Endodermal cell (in vitro differentiated cells): ENCODE measurements around the gene CNOT4. TPM values are rescaled to one million over a fixed set of nuclear protein-coding genes. Genes with fewer than 3 reads are reported as not detected.

ENCODE experiments used
- DNase-seq: peaks from one replicate; pipeline ENCODE4 v3.0.0-alpha.2; 2017
- H3K27ac ChIP-seq: 2 replicates; pipeline ENCODE4 v1.5.1; 2013; ENCODE audit warnings: mild to moderate bottlenecking, low read depth, low read length, moderate library complexity
- H3K27me3 ChIP-seq: 2 replicates; pipeline ENCODE4 v1.6.1; 2013; ENCODE audit warnings: mild to moderate bottlenecking, low read length, moderate library complexity; ENCODE audit not compliant: insufficient read depth, control insufficient read depth, poor library complexity, severe bottlenecking
- H3K36me3 ChIP-seq: 2 replicates; pipeline ENCODE4 v1.7.0; 2013; ENCODE audit warnings: mild to moderate bottlenecking, low read length, moderate library complexity; ENCODE audit not compliant: control insufficient read depth, insufficient read depth
- H3K4me1 ChIP-seq: one replicate; pipeline ENCODE4 v1.7.0; 2013; ENCODE audit warnings: low read length; ENCODE audit not compliant: control insufficient read depth, insufficient read depth
- H3K4me3 ChIP-seq: 2 replicates; pipeline ENCODE4 v1.5.1; 2013; ENCODE audit warnings: mild to moderate bottlenecking, low read length, moderate library complexity
- H3K9ac ChIP-seq: 2 replicates; pipeline ENCODE4 v1.6.1; 2013; ENCODE audit warnings: mild to moderate bottlenecking, low read length, moderate library complexity; ENCODE audit not compliant: poor library complexity, severe bottlenecking; ENCODE audit errors: extremely low read depth
- H3K9me3 ChIP-seq: 2 replicates; pipeline ENCODE4 v1.6.1; 2013; ENCODE audit warnings: mild to moderate bottlenecking, low read length, moderate library complexity; ENCODE audit not compliant: control insufficient read depth
- H3K27ac Mint-ChIP-seq: 2 replicates; pipeline ENCODE4 v1.8.0; 2020; ENCODE audit warnings: mixed read lengths
- H3K27me3 Mint-ChIP-seq: 2 replicates; pipeline ENCODE4 v1.8.0; 2021; ENCODE audit warnings: mild to moderate bottlenecking, mixed read lengths; ENCODE audit not compliant: insufficient read depth
- H3K36me3 Mint-ChIP-seq: 2 replicates; pipeline ENCODE4 v1.8.0; 2020; ENCODE audit warnings: low read depth, mixed read lengths
- H3K4me1 Mint-ChIP-seq: 2 replicates; pipeline ENCODE4 v1.8.0; 2020; ENCODE audit warnings: mixed read lengths
- H3K4me3 Mint-ChIP-seq: 2 replicates; pipeline ENCODE4 v1.8.0; 2020; ENCODE audit warnings: mild to moderate bottlenecking, moderate library complexity, mixed read lengths
- H3K9me3 Mint-ChIP-seq: 2 replicates; pipeline ENCODE4 v1.8.0; 2020; ENCODE audit warnings: mild to moderate bottlenecking, mixed read lengths
- WGBS, 2 experiments: methylation state at CpG; one replicate each; pipeline versions ENCODE4 v1.1.5 to v1.1.7; 2013; ENCODE audit warnings: missing lambda C conversion rate in 2 of 2, mixed read lengths in 1 of 2; ENCODE audit not compliant: insufficient coverage in 1 of 2, insufficient read length in 1 of 2; 5-methylcytosine and 5-hydroxymethylcytosine counted together
- total RNA-seq, 2 donors: library from RNA; stranded (reverse); fragmentation: NEBNext Ultra II Directional in 1 of 2; extraction: Animal tissue kit (Norgen Biotek cat#: 25700) in 1 of 2; gene quantifications; 2 replicates in 1 of 2; 3 replicates in 1 of 2; pipeline ENCODE4 v1.2.1, GENCODE V29; 2021
- TF ChIP-seq, protein P1 (sequence below): fragments of 200-600 bp; sonication (generic); conservative IDR thresholded peaks from 2 replicates; pipeline ENCODE4 v1.5.0; 2021; ENCODE audit warnings: antibody characterized with exemption, mild to moderate bottlenecking

The CNOT4 gene
- total RNA-seq, 2 donors from 2014 or later: 22.7 to 23.8 TPM

DNA sequence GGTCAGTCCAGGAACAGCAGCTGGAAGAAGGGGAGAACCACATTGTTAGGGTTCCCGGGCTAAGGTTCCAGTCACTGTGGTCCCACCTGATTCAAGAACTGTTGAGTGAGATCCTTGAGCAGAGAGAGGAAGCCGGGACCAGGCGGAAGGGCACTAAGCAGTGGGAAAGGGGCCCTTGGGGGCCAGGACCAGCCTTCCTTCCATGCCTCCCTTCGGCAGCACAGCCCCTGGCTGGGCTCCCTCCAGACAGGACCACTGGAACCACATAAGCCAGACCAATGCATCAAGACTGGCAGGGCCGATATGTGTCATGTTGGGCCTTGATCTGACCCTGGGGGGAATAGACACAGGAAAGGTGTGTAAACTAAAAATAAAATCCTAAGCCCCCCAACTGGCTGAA lies 172.4 kb downstream of the CNOT4 start:
- TF ChIP-seq, protein P1, sequence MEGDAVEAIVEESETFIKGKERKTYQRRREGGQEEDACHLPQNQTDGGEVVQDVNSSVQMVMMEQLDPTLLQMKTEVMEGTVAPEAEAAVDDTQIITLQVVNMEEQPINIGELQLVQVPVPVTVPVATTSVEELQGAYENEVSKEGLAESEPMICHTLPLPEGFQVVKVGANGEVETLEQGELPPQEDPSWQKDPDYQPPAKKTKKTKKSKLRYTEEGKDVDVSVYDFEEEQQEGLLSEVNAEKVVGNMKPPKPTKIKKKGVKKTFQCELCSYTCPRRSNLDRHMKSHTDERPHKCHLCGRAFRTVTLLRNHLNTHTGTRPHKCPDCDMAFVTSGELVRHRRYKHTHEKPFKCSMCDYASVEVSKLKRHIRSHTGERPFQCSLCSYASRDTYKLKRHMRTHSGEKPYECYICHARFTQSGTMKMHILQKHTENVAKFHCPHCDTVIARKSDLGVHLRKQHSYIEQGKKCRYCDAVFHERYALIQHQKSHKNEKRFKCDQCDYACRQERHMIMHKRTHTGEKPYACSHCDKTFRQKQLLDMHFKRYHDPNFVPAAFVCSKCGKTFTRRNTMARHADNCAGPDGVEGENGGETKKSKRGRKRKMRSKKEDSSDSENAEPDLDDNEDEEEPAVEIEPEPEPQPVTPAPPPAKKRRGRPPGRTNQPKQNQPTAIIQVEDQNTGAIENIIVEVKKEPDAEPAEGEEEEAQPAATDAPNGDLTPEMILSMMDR: no peak
- peaks cover 4% of the 10 kb centered on the region for H3K4me1 Mint-ChIP-seq
- DNase-seq: no peak
- Histone ChIP-seq H3K9ac (no peak overlapping the region), H3K27ac (no peak overlapping the region), H3K4me1 (no peaks in the 10 kb centered on the region), H3K36me3 (no peaks in the 10 kb centered on the region), H3K4me3 (no peak overlapping the region), H3K27me3 (no peaks in the 10 kb centered on the region), H3K9me3 (no peaks in the 10 kb centered on the region)
- no peaks in the 10 kb centered on the region for H3K36me3 Mint-ChIP-seq
- no peak overlapping the region for H3K4me3 Mint-ChIP-seq
- no peaks in the 10 kb centered on the region for H3K27me3 Mint-ChIP-seq
- H3K27ac Mint-ChIP-seq: no peak overlapping the region
- no peaks in the 10 kb centered on the region for H3K9me3 Mint-ChIP-seq
- WGBS, 2 experiments: 88 to 100% methylated on average over 2 to 5 of the region's 5 CpGs

DNA sequence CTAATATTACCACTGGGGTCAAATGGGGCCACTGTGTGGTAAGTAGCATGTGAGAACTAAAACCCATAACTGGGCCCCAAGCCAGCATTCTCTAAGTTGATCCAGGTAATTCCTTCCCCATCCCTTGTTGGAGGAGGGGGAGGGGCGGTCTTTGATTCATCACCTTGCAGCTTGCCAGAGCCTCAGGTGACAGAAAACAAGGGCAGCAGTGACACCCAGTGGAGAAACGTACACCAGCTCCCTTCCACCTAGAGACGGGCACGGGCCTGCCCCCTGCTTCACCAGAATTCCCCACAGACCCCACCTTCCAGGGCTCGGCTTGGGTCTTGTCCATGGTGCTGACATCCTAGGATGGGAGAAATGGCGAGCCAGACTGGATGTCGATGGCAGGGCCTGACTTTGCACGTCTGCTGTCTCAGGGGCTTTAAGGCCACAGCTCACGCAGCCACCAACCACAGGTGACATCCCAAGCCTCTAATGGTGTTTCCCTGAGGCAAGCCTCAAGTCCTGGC lies 174.2 kb downstream of the CNOT4 start:
- Histone ChIP-seq H3K27me3 (no peaks in the 10 kb centered on the region), H3K36me3 (no peaks in the 10 kb centered on the region), H3K9ac (no peak overlapping the region), H3K9me3 (no peaks in the 10 kb centered on the region), H3K4me3 (no peak overlapping the region), H3K4me1 (no peaks in the 10 kb centered on the region), H3K27ac (no peak overlapping the region)
- no peaks in the 10 kb centered on the region for H3K36me3 Mint-ChIP-seq
- no peak overlapping the region for H3K27ac Mint-ChIP-seq
- TF ChIP-seq, protein P1: peak; percentile 94
- no peak overlapping the region for H3K4me3 Mint-ChIP-seq
- H3K4me1 Mint-ChIP-seq: peaks cover 4% of the 10 kb centered on the region
- 2 to 6% methylated on average over 5 to 9 of the region's 9 CpGs for WGBS, 2 experiments
- no peaks in the 10 kb centered on the region for H3K27me3 Mint-ChIP-seq
- no peaks in the 10 kb centered on the region for H3K9me3 Mint-ChIP-seq
- DNase-seq: peak; percentile 99

DNA sequence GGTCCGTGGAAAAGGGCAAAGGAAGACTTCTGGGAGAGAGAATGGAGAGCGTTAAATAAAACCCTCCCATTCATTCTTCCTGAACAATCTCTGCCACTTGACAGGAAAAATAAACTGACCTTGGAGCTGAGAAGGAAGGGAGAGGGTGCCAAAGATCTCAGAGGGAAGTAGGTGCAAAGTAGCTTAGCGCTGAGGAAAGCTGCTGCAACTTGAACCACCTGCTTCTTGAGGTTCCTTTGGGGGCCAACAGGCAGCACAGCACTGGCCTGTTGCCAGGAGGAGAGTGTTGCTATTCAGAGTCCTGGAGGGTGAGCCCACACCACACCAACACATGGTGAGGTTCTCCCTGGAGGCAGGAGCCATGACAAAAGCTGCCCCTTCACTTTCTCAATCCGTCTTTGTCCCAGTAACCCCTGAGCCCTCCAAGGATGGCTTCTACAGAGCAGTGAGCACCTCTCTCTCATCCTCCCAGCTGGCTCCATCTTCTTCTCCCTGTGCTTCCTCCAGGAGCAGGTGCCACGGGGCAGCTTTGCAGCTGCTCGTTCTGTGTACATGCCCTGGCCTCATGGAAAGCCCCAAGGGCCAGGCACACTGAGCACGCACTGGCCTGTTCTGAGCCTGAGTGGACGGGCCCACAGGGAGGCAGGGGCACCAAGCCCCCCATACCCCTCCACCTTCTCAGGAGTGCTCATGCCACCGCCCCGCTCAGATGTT lies 174.9 kb downstream of the CNOT4 start:
- Mint-ChIP-seq H3K9me3 (no peaks in the 10 kb centered on the region), H3K27me3 (no peaks in the 10 kb centered on the region), H3K27ac (no peak overlapping the region), H3K36me3 (no peaks in the 10 kb centered on the region), H3K4me3 (no peak overlapping the region), H3K4me1 (peaks cover 4% of the 10 kb centered on the region)
- Histone ChIP-seq H3K4me1 (no peaks in the 10 kb centered on the region), H3K27me3 (no peaks in the 10 kb centered on the region), H3K4me3 (no peak overlapping the region), H3K9ac (no peak overlapping the region), H3K27ac (no peak overlapping the region), H3K9me3 (no peaks in the 10 kb centered on the region), H3K36me3 (no peaks in the 10 kb centered on the region)
- DNase-seq: no peak
- TF ChIP-seq, protein P1: no peak
- 88 to 93% methylated on average over 5 to 9 of the region's 10 CpGs for WGBS, 2 experiments
